Naive thymus-derived CD4-positive, alpha-beta T cell (primary cell): ENCODE measurements around the gene STX1A. TPM values are rescaled to one million over a fixed set of nuclear protein-coding genes. Genes with fewer than 3 reads are reported as not detected.

Experiments used
- ATAC-seq: fragments of 150-1000 bp; cut with Tn5 transposase; 2 replicates; pipeline ENCODE4 v1.10.0; 2021; ENCODE audit warnings: mild to moderate bottlenecking, moderate library complexity
- CTCF ChIA-PET: fragments of 350-600 bp; sonication (Branson Sonifier 250); formaldehyde crosslinking; loops from one replicate; lab custom pipeline; 2021; ENCODE audit warnings: antibody characterized with exemption; lab: Charles Lee
- POLR2A ChIA-PET: fragments of 350-600 bp; sonication (Branson Sonifier 250); formaldehyde crosslinking; loops from one replicate; lab custom pipeline; 2021; ENCODE audit warnings: antibody characterized with exemption, inconsistent platforms; lab: Charles Lee
- DNase-seq, 9 donors: peaks; one replicate each; pipeline versions ENCODE4 v3.0.0 to v3.0.0-alpha.2; 2020 to 2022; ENCODE audit warnings: mixed read lengths in 1 of 9
- H3K27ac ChIP-seq: one replicate; pipeline ENCODE4 v1.7.0; 2013; ENCODE audit warnings: mild to moderate bottlenecking, low read depth, low read length, moderate library complexity
- H3K27me3 ChIP-seq, 2 donors: one replicate each; pipeline ENCODE4 v1.7.0; 2013; ENCODE audit warnings: low read length in 2 of 2, mild to moderate bottlenecking in 2 of 2, moderate library complexity in 2 of 2; ENCODE audit not compliant: control insufficient read depth in 2 of 2, insufficient read depth in 2 of 2
- H3K36me3 ChIP-seq, 3 experiments: 1 replicate in 2 of 3; 2 replicates in 1 of 3; pipeline ENCODE4 v1.7.0; 2013; ENCODE audit warnings: low read length in 3 of 3, mild to moderate bottlenecking in 3 of 3, moderate library complexity in 1 of 3; ENCODE audit not compliant: insufficient read depth in 3 of 3, control insufficient read depth in 2 of 3
- H3K4me1 ChIP-seq, 2 donors: one replicate each; pipeline ENCODE4 v1.7.0; 2013; ENCODE audit warnings: low read length in 2 of 2, mild to moderate bottlenecking in 2 of 2, moderate library complexity in 1 of 2; ENCODE audit not compliant: control insufficient read depth in 2 of 2, insufficient read depth in 2 of 2
- H3K4me3 ChIP-seq: 2 replicates; pipeline ENCODE4 v1.7.0; 2013; ENCODE audit warnings: mild to moderate bottlenecking, low read length
- H3K9me3 ChIP-seq, 3 experiments: 1 replicate in 2 of 3; 2 replicates in 1 of 3; pipeline ENCODE4 v1.7.0; 2013; ENCODE audit warnings: low read length in 3 of 3; ENCODE audit not compliant: control insufficient read depth in 2 of 3
- H3K27ac Mint-ChIP-seq, 9 donors: one replicate each; pipeline ENCODE4 v1.8.0; 2020 to 2022; ENCODE audit warnings: mixed read lengths in 9 of 9, mild to moderate bottlenecking in 8 of 9, moderate library complexity in 5 of 9, inconsistent platforms in 2 of 9
- H3K27me3 Mint-ChIP-seq, 5 donors: one replicate each; pipeline ENCODE4 v1.8.0; 2021 to 2022; ENCODE audit warnings: mixed read lengths in 5 of 5, mild to moderate bottlenecking in 1 of 5
- H3K36me3 Mint-ChIP-seq, 5 donors: one replicate each; pipeline ENCODE4 v1.8.0; 2020 to 2022; ENCODE audit warnings: mixed read lengths in 5 of 5, mild to moderate bottlenecking in 3 of 5, inconsistent platforms in 1 of 5
- H3K4me1 Mint-ChIP-seq, 7 donors: one replicate each; pipeline ENCODE4 v1.8.0; 2020 to 2022; ENCODE audit warnings: mixed read lengths in 7 of 7, mild to moderate bottlenecking in 3 of 7, inconsistent platforms in 1 of 7
- H3K4me3 Mint-ChIP-seq, 10 donors: one replicate each; pipeline ENCODE4 v1.8.0; 2020 to 2022; ENCODE audit warnings: mild to moderate bottlenecking in 10 of 10, mixed read lengths in 10 of 10, moderate library complexity in 6 of 10, inconsistent platforms in 2 of 10
- H3K9me3 Mint-ChIP-seq, 11 donors: one replicate each; pipeline ENCODE4 v1.8.0; 2020 to 2022; ENCODE audit warnings: mixed read lengths in 11 of 11, mild to moderate bottlenecking in 4 of 11, inconsistent platforms in 1 of 11, moderate library complexity in 1 of 11
- intact Hi-C, 2 donors: fragments of 100-400 bp; cut with micrococcal nuclease; formaldehyde crosslinking; loops; one replicate each; pipeline ENCODE4 v1.15.1; 2023
- polyA plus RNA-seq, 2 donors: library from polyadenylated mRNA; unstranded; fragments of 300-500 nt; fragmentation: Illumina TruSeq; gene quantifications; one replicate each; pipeline ENCODE4 v1.2.3, GENCODE V29; 2021
- total RNA-seq, 6 experiments: library from RNA in 5 of 6; stranded (reverse) in 5 of 6; gene quantifications; 1 replicate in 5 of 6; 2 replicates in 1 of 6; pipeline ENCODE4 v1.2.3 and lab custom pipeline; 2021 to 2026

The STX1A gene
- total and polyA plus RNA-seq, 7 experiments from 2014 or later = 1.2 to 13.4 (median 9.8) TPM

DNA sequence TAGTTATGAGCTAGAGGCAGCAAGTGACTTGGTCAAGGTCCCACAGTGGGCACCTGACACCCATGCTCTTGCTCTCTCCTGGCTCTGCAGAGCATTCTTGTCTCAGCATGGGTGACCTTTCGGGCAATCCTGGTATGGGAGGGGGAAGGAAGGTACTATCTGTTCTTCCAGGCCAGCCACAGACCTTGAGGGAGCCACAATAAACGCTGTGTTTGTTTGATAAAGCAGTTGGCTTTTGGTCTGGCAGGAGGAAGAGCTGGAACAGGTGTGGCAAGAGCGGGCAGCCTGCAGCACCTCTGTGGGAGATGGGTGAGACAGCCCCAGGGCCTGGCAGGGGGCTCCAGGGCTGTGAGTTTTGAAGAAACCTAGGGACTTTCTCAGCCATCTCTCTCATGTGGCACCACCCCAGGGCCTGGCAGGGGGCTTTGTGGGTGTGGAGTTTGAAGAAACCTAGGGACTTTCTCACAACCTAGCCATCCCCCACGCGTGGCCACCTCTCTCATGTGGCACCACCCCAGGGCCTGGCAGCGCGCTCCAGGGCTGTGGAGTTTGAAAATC, 39.2 kb upstream of the STX1A start:
- Histone ChIP-seq H3K36me3 (no peaks in the 10 kb centered on the region), H3K27ac (no peak overlapping the region), H3K4me1 (no peaks in the 10 kb centered on the region), H3K4me3 (no peak overlapping the region), H3K27me3 (no peaks in the 10 kb centered on the region), H3K9me3 (no peaks in the 10 kb centered on the region)
- ChIA-PET POLR2A (no interaction called here), CTCF (interaction anchor here (0.6 kb wide), 1 partner anchor 174 kb away, joined by 3 read pairs; no protein-coding TSS in a partner anchor)
- intact Hi-C loops = no loop called here
- DNase-seq (no peak), ATAC-seq (no peak)
- H3K27me3 Mint-ChIP-seq = peaks cover 0 to 3% (median 0%) of the 10 kb centered on the region in 5 donors
- no peak overlapping the region for H3K4me3 Mint-ChIP-seq
- peak overlapping the region in 1 of 9 donors; percentile 55 for H3K27ac Mint-ChIP-seq
- no peaks in the 10 kb centered on the region for H3K36me3 Mint-ChIP-seq
- peaks cover 0 to 2% (median 0%) of the 10 kb centered on the region in 11 donors for H3K9me3 Mint-ChIP-seq
- H3K4me1 Mint-ChIP-seq = no peaks in the 10 kb centered on the region

DNA sequence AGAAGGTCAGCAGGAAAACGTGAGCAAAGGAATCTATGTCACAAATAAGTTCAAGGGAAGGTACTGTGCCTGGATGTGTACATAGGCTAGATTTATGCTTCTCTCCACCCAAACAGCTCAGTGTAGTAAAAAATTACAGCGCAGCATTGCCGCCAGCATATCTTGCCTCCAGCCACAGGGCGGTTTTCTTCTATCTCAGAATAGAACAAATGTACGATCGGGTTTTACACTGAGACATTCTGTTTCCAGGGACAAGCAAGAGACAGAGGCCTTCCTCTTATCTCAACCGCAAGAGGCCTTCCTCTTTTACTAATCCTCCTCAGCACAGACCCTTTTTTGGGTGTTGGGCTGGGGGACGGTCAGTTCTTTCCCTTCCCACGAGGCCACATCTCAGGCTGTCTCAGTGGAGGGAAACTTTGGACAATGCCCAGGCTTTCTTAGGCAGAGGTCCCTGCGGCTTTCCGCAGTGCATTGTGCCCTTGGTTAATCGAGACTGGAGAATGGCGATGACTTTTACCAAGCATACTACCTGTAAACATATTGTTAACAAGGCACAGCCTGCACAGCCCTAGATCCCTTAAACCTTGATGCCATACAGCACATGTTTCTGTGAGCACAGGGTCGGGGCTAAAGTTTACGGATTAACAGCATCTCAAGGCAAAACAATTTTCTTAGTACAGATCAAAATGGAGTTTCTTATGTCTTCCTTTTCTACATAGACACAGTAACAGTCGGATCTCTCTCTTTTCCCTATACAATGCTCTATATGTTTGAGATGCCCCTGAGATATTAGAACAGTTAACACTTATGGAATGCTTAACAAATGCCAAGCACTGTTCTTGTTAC, 30.7 kb upstream of the STX1A start:
- H3K27me3 Mint-ChIP-seq = peaks cover 0 to 17% (median 0%) of the 10 kb centered on the region in 5 donors
- H3K27me3 ChIP-seq = no peaks in the 10 kb centered on the region
- intact Hi-C loops = no loop called here
- H3K9me3 Mint-ChIP-seq = no peaks in the 10 kb centered on the region
- H3K9me3 ChIP-seq = no peaks in the 10 kb centered on the region
- H3K36me3 ChIP-seq = no peaks in the 10 kb centered on the region
- no peaks in the 10 kb centered on the region for H3K4me1 ChIP-seq
- ATAC-seq (no peak), DNase-seq (no peak)
- H3K4me1 Mint-ChIP-seq = no peaks in the 10 kb centered on the region
- POLR2A ChIA-PET = no interaction called here
- no peak overlapping the region for H3K4me3 Mint-ChIP-seq
- no peak overlapping the region for H3K27ac ChIP-seq
- no peak overlapping the region for H3K4me3 ChIP-seq
- no peak overlapping the region for H3K27ac Mint-ChIP-seq
- H3K36me3 Mint-ChIP-seq = peaks cover 0 to 6% (median 0%) of the 10 kb centered on the region in 5 donors
- CTCF ChIA-PET = no interaction called here

DNA sequence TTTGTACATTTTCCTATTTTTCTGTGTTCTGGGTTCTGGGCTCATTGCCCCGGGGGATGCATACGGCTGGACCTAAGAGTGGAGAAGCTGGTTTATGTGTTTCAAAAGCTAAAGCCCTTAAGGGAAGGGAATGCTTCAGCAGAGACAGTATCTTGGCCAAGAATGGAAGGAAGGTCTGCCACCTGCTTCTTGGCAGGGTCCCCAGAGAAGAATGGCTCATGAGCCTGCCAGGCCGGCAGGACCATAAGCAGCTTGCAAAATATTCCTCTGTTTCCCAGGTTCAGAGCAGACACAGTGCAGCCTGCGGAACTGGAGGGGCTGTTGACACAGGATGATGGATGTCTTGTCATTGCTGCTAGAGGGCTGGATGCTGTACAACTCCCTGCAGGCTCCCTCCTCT, 26.9 kb upstream of the STX1A start:
- H3K9me3 ChIP-seq = no peaks in the 10 kb centered on the region
- CTCF ChIA-PET = no interaction called here
- POLR2A ChIA-PET = no interaction called here
- no peak overlapping the region for H3K27ac Mint-ChIP-seq
- H3K9me3 Mint-ChIP-seq = no peaks in the 10 kb centered on the region
- DNase-seq = no peak
- no peaks in the 10 kb centered on the region for H3K36me3 Mint-ChIP-seq
- H3K27me3 Mint-ChIP-seq = peaks cover 0 to 7% (median 4%) of the 10 kb centered on the region in 5 donors
- ATAC-seq = no peak
- H3K27ac ChIP-seq = no peak overlapping the region
- H3K4me1 ChIP-seq = no peaks in the 10 kb centered on the region
- H3K4me3 Mint-ChIP-seq = no peak overlapping the region
- H3K36me3 ChIP-seq = no peaks in the 10 kb centered on the region
- no peaks in the 10 kb centered on the region for H3K27me3 ChIP-seq
- H3K4me1 Mint-ChIP-seq = peaks cover 0 to 2% (median 0%) of the 10 kb centered on the region in 7 donors
- intact Hi-C loops = no loop called here
- no peak overlapping the region for H3K4me3 ChIP-seq

DNA sequence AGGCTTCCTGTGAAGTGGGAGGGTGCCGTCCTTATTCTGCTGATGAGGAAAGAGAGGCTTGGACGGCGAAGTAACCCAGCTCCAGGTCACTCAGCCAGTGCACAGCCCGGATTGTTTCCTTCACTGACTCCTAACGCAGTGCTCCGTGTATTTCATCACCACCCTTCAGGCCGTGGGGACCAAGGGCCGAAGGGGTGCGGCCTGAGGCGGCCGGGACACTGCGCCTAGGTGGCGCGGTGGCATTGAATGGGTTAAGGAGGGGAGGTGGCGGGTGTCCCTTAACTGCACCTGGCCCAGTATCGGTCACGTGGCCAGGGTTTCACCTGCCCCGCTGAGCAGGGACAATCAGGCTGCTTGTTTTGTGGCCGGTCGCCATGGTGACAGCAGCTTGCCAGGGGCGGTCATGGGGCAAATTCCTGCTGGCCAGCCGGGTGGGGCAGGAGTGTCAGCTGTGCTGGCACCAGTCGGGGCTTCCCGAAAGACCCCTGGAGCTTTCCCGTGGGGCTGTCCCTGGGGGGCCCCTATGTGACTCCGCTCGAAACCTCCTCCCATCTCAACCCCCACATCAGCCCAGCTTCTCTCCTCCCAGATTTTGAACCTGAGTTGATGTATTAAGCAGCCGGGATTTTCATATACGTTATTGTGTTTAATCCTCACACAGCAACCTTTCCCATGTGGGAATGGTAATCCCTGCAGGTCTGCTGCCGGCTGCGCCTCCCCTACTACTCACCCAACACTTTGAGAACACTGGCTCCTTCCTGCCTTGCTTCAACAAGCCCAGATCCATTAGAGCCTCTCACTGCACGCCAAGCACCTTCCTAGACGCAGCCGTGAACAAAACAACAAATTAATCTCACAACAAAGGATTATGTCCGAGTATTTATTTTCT, 23.5 kb upstream of the STX1A start:
- no peak overlapping the region for H3K27ac ChIP-seq
- H3K4me1 ChIP-seq = peaks cover 4% of the 10 kb centered on the region in 2 donors
- CTCF ChIA-PET = no interaction called here
- peaks cover 0 to 5% (median 0%) of the 10 kb centered on the region in 3 experiments for H3K36me3 ChIP-seq
- no peaks in the 10 kb centered on the region for H3K9me3 ChIP-seq
- POLR2A ChIA-PET = no interaction called here
- H3K27me3 ChIP-seq = no peaks in the 10 kb centered on the region
- H3K4me3 Mint-ChIP-seq = no peak overlapping the region
- H3K4me3 ChIP-seq = no peak overlapping the region
- peaks cover 0 to 9% (median under 1%) of the 10 kb centered on the region in 7 donors for H3K4me1 Mint-ChIP-seq
- DNase-seq (no peak), ATAC-seq (no peak)
- peaks cover 0 to 6% (median 0%) of the 10 kb centered on the region in 5 donors for H3K27me3 Mint-ChIP-seq
- intact Hi-C loops = no loop called here
- no peaks in the 10 kb centered on the region for H3K36me3 Mint-ChIP-seq
- H3K27ac Mint-ChIP-seq = no peak overlapping the region
- peaks cover 0 to under 1% (median 0%) of the 10 kb centered on the region in 11 donors for H3K9me3 Mint-ChIP-seq

DNA sequence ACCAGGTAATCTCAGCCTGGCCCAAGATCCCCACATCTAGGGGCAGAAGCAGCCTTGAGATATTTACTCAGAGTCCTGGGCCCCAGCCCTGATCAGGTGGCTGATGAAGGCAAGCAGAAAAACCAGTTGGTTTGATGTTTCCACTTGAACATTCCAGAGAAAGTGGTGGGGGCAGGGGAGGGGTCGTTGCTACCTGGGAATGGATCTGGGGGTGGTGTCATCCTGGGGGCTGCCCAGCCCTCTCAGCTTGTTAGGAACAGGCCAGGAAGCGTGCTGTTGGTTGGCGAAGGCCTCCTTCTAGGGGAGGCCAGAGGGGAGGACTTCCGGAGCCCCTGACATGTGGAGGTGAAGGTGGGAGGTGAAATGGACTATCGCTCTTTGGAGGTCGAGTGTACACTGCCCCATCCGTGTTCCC, 22.9 kb upstream of the STX1A start:
- peaks cover 0 to 1% (median 0%) of the 10 kb centered on the region in 11 donors for H3K9me3 Mint-ChIP-seq
- H3K27me3 Mint-ChIP-seq = peaks cover 0 to 6% (median 0%) of the 10 kb centered on the region in 5 donors
- H3K4me1 Mint-ChIP-seq = peaks cover 0 to 16% (median 7%) of the 10 kb centered on the region in 7 donors
- ATAC-seq (no peak), DNase-seq (no peak)
- H3K36me3 Mint-ChIP-seq = no peaks in the 10 kb centered on the region
- H3K9me3 ChIP-seq = no peaks in the 10 kb centered on the region
- no peak overlapping the region for H3K27ac ChIP-seq
- no peak overlapping the region for H3K4me3 ChIP-seq
- H3K27ac Mint-ChIP-seq = no peak overlapping the region
- peaks cover 4 to 10% of the 10 kb centered on the region in 2 donors for H3K4me1 ChIP-seq
- peaks cover 0 to 5% (median 0%) of the 10 kb centered on the region in 3 experiments for H3K36me3 ChIP-seq
- intact Hi-C loops = no loop called here
- CTCF ChIA-PET = no interaction called here
- H3K4me3 Mint-ChIP-seq = no peak overlapping the region
- H3K27me3 ChIP-seq = no peaks in the 10 kb centered on the region
- POLR2A ChIA-PET = no interaction called here

DNA sequence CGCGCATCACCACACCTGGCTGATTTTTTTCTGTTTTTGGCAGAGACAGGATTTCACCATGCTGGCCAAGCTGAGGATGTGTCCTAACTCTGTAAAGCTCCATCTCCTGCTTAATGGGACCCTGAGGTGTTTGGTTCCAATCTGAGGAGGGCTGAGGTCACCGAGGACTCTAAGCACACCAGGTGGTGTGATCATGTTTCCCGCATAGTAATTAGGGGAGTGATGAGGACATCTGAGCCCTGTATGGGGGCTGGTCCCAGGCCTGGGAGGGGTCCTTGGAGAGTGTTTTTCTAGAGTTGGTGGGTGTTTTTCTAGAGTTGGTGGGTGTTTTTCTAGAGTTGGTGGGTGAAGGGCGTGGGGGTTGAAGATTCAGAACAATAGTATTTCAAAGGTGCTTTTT, 22.1 kb upstream of the STX1A start:
- H3K9me3 ChIP-seq = no peaks in the 10 kb centered on the region
- no peak overlapping the region for H3K27ac ChIP-seq
- intact Hi-C loops = no loop called here
- no peak overlapping the region for H3K4me3 ChIP-seq
- peaks cover 4 to 10% of the 10 kb centered on the region in 2 donors for H3K4me1 ChIP-seq
- peaks cover 0 to 1% (median 0%) of the 10 kb centered on the region in 11 donors for H3K9me3 Mint-ChIP-seq
- peaks cover 0 to 6% (median 0%) of the 10 kb centered on the region in 5 donors for H3K27me3 Mint-ChIP-seq
- CTCF ChIA-PET = no interaction called here
- POLR2A ChIA-PET = no interaction called here
- ATAC-seq = no peak
- H3K36me3 Mint-ChIP-seq = peaks cover 0 to under 1% (median 0%) of the 10 kb centered on the region in 5 donors
- no peak overlapping the region for H3K4me3 Mint-ChIP-seq
- no peak for DNase-seq
- H3K27ac Mint-ChIP-seq = no peak overlapping the region
- no peaks in the 10 kb centered on the region for H3K27me3 ChIP-seq
- H3K36me3 ChIP-seq = peaks cover 0 to 13% (median 0%) of the 10 kb centered on the region in 3 experiments
- H3K4me1 Mint-ChIP-seq = peaks cover 0 to 17% (median 9%) of the 10 kb centered on the region in 7 donors
